ENCODE data around the gene ZBTB8A. TPM values are rescaled to one million over a fixed set of nuclear protein-coding genes. Genes with fewer than 3 reads are reported as not detected.

ZBTB8A gene
- total RNA-seq, 1 donor from 2014 or later = 8.4 TPM

GRCh38 chr1:32507021-32507420, 32.2 kb upstream of the ZBTB8A start:
- intact Hi-C loops (cut with DNase I) = no loop called here
- Histone ChIP-seq H3K9me3 (no peaks in the 10 kb centered on the region), H3K4me3 (no peak overlapping the region), H3K4me1 (peaks cover 9% of the 10 kb centered on the region), H3K36me3 (no peaks in the 10 kb centered on the region), H3K27me3 (ENCODE audit: low read depth) (peaks cover 4% of the 10 kb centered on the region), H3K27ac (no peak overlapping the region)
- DNase-seq (no peak), ATAC-seq (no peak)
- TF ChIP-seq CTCF (IDR thresholded peaks at IDR 0.05) = no peak

- no peak overlapping the region for H3K27ac ChIP-seq
- no peak overlapping the region for H3K4me3 ChIP-seq
- ATAC-seq = no peak
- no peaks in the 10 kb centered on the region for H3K9me3 ChIP-seq
- intact Hi-C loops (cut with DNase I) = no loop called here
- no peaks in the 10 kb centered on the region for H3K36me3 ChIP-seq
- DNase-seq = no peak
- no peak for TF ChIP-seq CTCF (IDR thresholded peaks at IDR 0.05)
- no peaks in the 10 kb centered on the region for H3K4me1 ChIP-seq
- peaks cover 4% of the 10 kb centered on the region for H3K27me3 ChIP-seq (ENCODE audit: low read depth)
Measured at GRCh38 chr1:32508761-32509160, 30.5 kb upstream of the ZBTB8A start.

GRCh38 chr1:32509939-32510338, 29.3 kb upstream of the ZBTB8A start:
- no peak for TF ChIP-seq CTCF (IDR thresholded peaks at IDR 0.05)
- H3K4me3 ChIP-seq = no peak overlapping the region
- no peaks in the 10 kb centered on the region for H3K36me3 ChIP-seq
- no peaks in the 10 kb centered on the region for H3K9me3 ChIP-seq
- no peak for ATAC-seq
- H3K4me1 ChIP-seq = no peaks in the 10 kb centered on the region
- no peak for DNase-seq
- intact Hi-C loops (cut with DNase I) = no loop called here
- H3K27ac ChIP-seq = no peak overlapping the region
- peaks cover 4% of the 10 kb centered on the region for H3K27me3 ChIP-seq (ENCODE audit: low read depth)

- ATAC-seq (no peak), DNase-seq (no peak)
- Histone ChIP-seq H3K4me3 (no peak overlapping the region), H3K27ac (no peak overlapping the region), H3K9me3 (no peaks in the 10 kb centered on the region), H3K36me3 (no peaks in the 10 kb centered on the region), H3K27me3 (ENCODE audit: low read depth) (peaks cover under 1% of the 10 kb centered on the region), H3K4me1 (peaks cover 11% of the 10 kb centered on the region)
- no peak for TF ChIP-seq CTCF (IDR thresholded peaks at IDR 0.05)
- intact Hi-C loops (cut with DNase I) = no loop called here
Measured at GRCh38 chr1:32516402-32516801, 22.8 kb upstream of the ZBTB8A start.

- intact Hi-C loops (cut with DNase I) = no loop called here
Measured at GRCh38 chr1:32518976-32519375, 20.3 kb upstream of the ZBTB8A start.

More at GRCh38 chr1:32518976-32519375, 20.3 kb upstream of the ZBTB8A start:
- Histone ChIP-seq H3K27ac (no peak overlapping the region), H3K4me1 (peaks cover 11% of the 10 kb centered on the region), H3K36me3 (no peaks in the 10 kb centered on the region), H3K9me3 (no peaks in the 10 kb centered on the region), H3K27me3 (ENCODE audit: low read depth) (no peaks in the 10 kb centered on the region), H3K4me3 (no peak overlapping the region)
- no peak for DNase-seq
- no peak for TF ChIP-seq CTCF (IDR thresholded peaks at IDR 0.05)
- ATAC-seq = no peak
